HFFc6 (cell line): ENCODE results near the gene CPA1. TPM values are rescaled to one million over a fixed set of nuclear protein-coding genes. Genes with fewer than 3 reads are reported as not detected.

Experiments used
- DNase-seq: peaks from one replicate; pipeline ENCODE4 v3.0.0-alpha.2; 2018
- H3K27ac Mint-ChIP-seq: 2 replicates; pipeline ENCODE4 v1.8.0; 2020; ENCODE audit warnings: mild to moderate bottlenecking, mixed read lengths
- H3K27me3 Mint-ChIP-seq: 2 replicates; pipeline ENCODE4 v1.8.0; 2021; ENCODE audit warnings: mild to moderate bottlenecking, moderate library complexity, mixed read lengths; ENCODE audit not compliant: insufficient read depth
- H3K36me3 Mint-ChIP-seq: 2 replicates; pipeline ENCODE4 v1.8.0; 2021; ENCODE audit warnings: low read depth, mixed read lengths
- H3K4me1 Mint-ChIP-seq: 2 replicates; pipeline ENCODE4 v1.8.0; 2020; ENCODE audit warnings: low read depth, mixed read lengths
- H3K4me3 Mint-ChIP-seq: 2 replicates; pipeline ENCODE4 v1.8.0; 2020; ENCODE audit warnings: mild to moderate bottlenecking, moderate library complexity, mixed read lengths
- H3K9me3 Mint-ChIP-seq: 2 replicates; pipeline ENCODE4 v1.8.0; 2020; ENCODE audit warnings: mild to moderate bottlenecking, mixed read lengths
- long read RNA-seq: library from polyadenylated mRNA; unstranded; transcript quantifications from one replicate; pipeline ENCODE4 v2.0.0, GENCODE V29; 2019
- total RNA-seq, 6 experiments: library from RNA; stranded (reverse); fragmentation: NEBNext Ultra II Directional; extraction: Animal tissue kit (Norgen Biotek cat#: 25700); gene quantifications; 2 replicates in 1 of 6; 3 replicates in 5 of 6; pipeline ENCODE4 v1.2.3, GENCODE V29; 2021
- TF ChIP-seq, protein P1 (sequence below): fragments of 200-600 bp; sonication (generic); IDR thresholded peaks from 2 replicates; pipeline ENCODE4 v1.5.0; 2021; ENCODE audit warnings: antibody characterized with exemption, mild to moderate bottlenecking

Gene CPA1
- total RNA-seq = not detected
- long read RNA-seq = 0 reads

DNA sequence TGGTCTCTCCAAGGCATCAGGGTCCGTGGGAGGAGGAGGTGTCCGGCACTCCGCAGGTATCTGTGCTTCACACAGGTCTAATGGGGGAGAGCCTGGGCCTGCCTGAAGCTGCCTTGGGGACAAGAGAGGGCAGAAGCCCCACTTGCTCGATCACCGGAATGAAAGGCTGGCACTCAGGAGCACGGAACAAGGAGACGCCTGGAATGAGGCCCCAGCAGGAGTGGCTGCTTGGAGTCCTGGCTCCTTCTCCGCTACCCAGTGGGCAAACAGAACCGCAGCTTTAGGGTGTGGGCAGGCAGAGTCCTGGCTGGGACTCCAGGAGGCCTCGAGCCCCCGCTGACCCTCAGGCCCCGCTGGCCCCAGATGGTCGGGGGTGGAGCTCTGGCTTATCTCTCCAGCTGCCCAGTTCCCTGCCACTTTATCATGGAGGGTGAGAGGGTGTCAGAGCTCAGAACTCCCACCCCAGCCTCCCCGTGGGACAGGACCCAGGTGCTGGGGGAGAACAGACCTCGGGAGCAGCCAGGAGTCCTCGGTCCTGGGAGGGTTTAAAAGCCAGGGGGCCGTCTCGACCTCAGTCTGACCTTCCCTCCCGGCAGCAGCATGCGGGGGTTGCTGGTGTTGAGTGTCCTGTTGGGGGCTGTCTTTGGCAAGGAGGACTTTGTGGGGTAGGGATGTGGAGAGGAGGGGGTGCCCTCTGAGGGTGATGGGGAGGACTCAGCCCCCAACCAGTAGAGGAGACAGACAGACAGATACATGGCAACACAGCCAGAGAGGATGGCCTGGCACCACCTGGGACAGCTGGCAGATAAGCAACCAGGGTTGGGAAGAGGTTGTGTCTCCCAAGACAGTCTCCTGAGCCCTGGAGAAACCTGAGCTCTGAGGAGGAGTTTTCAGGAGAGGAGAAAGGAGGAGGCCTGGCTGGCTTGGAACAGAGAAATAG lies at the start of gene CPA1:
CPA1 (plus strand) TSS at position 574 of the 940 bp plus-strand sequence; CDS start at position 601, 27 bp downstream.
- TF ChIP-seq, protein P1, sequence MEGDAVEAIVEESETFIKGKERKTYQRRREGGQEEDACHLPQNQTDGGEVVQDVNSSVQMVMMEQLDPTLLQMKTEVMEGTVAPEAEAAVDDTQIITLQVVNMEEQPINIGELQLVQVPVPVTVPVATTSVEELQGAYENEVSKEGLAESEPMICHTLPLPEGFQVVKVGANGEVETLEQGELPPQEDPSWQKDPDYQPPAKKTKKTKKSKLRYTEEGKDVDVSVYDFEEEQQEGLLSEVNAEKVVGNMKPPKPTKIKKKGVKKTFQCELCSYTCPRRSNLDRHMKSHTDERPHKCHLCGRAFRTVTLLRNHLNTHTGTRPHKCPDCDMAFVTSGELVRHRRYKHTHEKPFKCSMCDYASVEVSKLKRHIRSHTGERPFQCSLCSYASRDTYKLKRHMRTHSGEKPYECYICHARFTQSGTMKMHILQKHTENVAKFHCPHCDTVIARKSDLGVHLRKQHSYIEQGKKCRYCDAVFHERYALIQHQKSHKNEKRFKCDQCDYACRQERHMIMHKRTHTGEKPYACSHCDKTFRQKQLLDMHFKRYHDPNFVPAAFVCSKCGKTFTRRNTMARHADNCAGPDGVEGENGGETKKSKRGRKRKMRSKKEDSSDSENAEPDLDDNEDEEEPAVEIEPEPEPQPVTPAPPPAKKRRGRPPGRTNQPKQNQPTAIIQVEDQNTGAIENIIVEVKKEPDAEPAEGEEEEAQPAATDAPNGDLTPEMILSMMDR = no peak
- Mint-ChIP-seq H3K27me3 (peaks cover 8% of the 10 kb centered on the region), H3K9me3 (peaks cover 8% of the 10 kb centered on the region), H3K4me3 (no peak within 1 kb of the TSS), H3K4me1 (no peaks in the 10 kb centered on the region), H3K27ac (no peak within 1 kb of the TSS), H3K36me3 (peaks cover 10% of the 10 kb centered on the region)
- DNase-seq = no peak

DNA sequence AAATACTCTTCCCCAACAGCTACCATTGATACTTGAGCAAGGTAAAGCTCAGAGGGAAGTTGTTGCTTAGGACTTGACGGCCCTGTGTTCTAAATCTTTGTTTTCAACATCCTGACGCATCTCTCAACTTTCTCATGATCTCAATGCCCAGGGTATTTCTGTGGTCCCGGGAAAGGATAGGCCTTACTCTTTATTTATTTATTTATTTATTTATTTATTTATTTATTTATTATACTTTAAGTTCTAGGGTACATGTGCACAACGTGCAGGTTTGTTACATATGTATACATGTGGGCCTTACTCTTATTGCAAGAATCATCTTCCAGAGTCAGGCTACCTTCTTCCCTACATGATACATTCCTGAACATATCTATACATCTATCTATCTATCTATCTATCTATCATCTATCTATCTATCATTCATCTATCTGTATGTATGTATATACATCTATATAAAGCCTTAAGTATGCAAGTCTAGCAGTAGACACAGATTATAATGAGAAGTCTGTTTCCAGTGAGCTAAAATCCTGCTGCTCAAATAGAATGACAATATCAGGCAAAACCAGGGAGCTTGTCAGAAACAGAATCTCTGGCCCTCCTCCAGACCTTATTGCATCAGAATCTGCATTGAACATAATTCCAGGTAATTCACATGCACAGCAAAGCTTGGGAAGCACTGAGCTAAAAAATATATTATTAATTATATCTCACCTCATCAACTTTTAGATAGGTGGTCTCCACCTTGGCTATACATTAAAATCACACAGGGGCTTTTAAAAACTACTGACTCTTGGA lies 47.8 kb upstream of the CPA1 start:
- Mint-ChIP-seq H3K4me1 (no peaks in the 10 kb centered on the region), H3K27me3 (peaks cover 23% of the 10 kb centered on the region), H3K9me3 (no peaks in the 10 kb centered on the region), H3K4me3 (no peak overlapping the region), H3K36me3 (no peaks in the 10 kb centered on the region), H3K27ac (no peak overlapping the region)
- TF ChIP-seq, protein P1 = no peak
- DNase-seq = no peak

DNA sequence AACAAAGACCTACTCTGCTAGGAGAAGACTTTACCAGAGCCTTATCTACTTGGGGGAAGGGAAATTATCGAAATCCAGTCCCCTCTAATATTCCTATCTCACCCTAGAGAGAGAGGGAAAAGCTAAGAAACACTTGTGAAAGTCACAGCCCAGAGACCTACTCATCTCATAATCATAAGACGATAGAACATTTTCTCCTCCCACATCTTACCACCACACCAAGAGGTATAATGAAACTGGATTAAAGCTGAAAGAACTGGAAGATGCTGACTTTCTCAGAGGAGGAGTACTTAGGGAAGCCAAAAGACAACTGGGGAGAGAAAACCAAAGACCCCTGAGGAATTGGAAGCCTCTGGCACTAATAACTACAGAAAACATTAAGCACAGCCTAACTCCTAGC lies 46.5 kb upstream of the CPA1 start:
- no peaks in the 10 kb centered on the region; the same call in 1 of the 2 replicates for H3K4me1 Mint-ChIP-seq
- H3K36me3 Mint-ChIP-seq = no peaks in the 10 kb centered on the region
- TF ChIP-seq, protein P1 = no peak
- H3K27me3 Mint-ChIP-seq = peaks cover 21% of the 10 kb centered on the region
- no peak overlapping the region for H3K27ac Mint-ChIP-seq
- DNase-seq = no peak
- H3K9me3 Mint-ChIP-seq = no peaks in the 10 kb centered on the region
- H3K4me3 Mint-ChIP-seq = no peak overlapping the region

DNA sequence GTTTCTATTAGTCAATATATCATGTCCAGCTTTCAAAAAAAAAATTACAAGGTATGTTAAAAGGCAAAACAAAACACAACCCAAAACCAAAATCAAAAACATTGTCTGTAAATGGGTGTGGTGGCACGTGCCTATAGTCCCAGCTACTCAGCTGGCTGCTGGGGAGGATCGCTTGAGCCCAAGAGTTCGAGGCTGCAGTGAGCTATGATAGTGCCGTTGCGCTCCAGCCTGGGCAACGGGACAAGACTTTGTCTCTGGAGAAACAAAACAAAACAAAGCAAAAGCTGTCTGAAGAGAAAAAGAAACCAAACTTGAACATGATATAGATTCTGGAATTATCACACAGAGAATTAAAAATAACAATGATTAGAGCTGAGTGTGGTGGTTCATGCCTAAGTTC lies 46.0 kb upstream of the CPA1 start:
- peaks cover 21% of the 10 kb centered on the region for H3K27me3 Mint-ChIP-seq
- TF ChIP-seq, protein P1 = no peak
- no peak overlapping the region for H3K27ac Mint-ChIP-seq
- H3K36me3 Mint-ChIP-seq = no peaks in the 10 kb centered on the region
- H3K9me3 Mint-ChIP-seq = no peaks in the 10 kb centered on the region
- no peak for DNase-seq
- H3K4me1 Mint-ChIP-seq = no peaks in the 10 kb centered on the region; the same call in 1 of the 2 replicates
- H3K4me3 Mint-ChIP-seq = no peak overlapping the region

DNA sequence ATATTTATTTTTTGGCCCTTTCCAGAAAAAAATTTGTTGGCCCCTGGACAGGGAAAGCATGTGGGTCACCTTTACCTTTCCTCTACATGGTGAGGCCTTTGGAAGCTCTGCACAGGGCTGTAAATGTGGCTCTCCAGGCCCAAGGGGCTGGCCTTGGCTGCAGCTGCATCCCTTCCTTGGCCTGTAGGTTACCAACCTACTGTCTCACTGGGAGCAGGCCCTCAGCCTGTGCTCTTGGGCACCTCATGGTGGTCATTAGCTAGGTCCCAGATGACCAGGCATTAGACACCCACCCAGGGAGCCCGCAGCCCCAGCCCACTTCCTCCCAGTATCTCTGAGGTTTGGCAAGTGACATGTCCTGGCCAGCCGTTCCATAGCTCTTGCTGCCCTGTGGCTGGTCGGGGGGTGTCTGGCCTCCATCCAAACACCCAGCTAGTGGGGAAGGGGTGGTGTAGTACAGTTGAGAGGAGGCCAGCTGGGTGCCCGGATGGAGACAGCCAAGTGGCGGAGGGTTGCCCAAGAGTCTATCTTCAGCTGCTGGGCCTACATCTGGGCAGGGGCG lies 42.8 kb upstream of the CPA1 start:
- no peak overlapping the region for H3K27ac Mint-ChIP-seq
- TF ChIP-seq, protein P1 = no peak
- no peaks in the 10 kb centered on the region for H3K36me3 Mint-ChIP-seq
- no peaks in the 10 kb centered on the region; the same call in 1 of the 2 replicates for H3K4me1 Mint-ChIP-seq
- no peak for DNase-seq
- no peaks in the 10 kb centered on the region for H3K9me3 Mint-ChIP-seq
- H3K4me3 Mint-ChIP-seq = no peak overlapping the region
- peaks cover 13% of the 10 kb centered on the region for H3K27me3 Mint-ChIP-seq
